ENCODE results near the gene FGD2.
A peak's percentile ranks its signal among the peaks of the same experiment; 100 is the strongest.
"Not testable (repeated sequence)": the region's sequence is repeated elsewhere in the genome, so short reads cannot be mapped to it uniquely, and the experiment has no call there.

FGD2 gene

GRCh38 chr6:37038292-37039198, 33.1 kb downstream of the FGD2 start:
- DNase-seq (ENCODE audit: extremely low read depth in 1 of 2, low read depth in 1 of 2) = no peak

GRCh38 chr6:37039958-37040357, 34.5 kb downstream of the FGD2 start:
- no peak for DNase-seq (ENCODE audit: extremely low read depth in 1 of 2, low read depth in 1 of 2)

DNA sequence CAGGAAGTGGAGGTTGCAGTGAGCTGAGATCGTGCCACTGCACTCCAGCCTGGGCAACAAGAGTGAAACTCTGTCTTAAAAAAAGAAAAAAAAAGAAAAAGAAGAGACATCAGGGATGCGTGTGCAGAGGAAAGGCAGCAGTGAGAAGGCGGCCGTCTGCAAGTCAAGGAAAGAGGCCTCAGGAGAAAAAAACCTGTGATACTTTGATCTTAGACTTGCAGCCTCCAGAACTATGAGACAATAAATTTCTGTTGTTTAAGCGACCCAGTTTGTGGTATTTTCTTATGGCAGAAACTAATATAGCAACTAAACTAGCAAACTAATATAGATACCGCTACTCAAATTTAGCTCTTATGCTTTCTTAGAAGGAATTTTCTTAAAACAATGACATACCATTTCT, 36.1 kb downstream of the FGD2 start:
- no peak for DNase-seq (ENCODE audit: extremely low read depth in 1 of 2, low read depth in 1 of 2)

DNA sequence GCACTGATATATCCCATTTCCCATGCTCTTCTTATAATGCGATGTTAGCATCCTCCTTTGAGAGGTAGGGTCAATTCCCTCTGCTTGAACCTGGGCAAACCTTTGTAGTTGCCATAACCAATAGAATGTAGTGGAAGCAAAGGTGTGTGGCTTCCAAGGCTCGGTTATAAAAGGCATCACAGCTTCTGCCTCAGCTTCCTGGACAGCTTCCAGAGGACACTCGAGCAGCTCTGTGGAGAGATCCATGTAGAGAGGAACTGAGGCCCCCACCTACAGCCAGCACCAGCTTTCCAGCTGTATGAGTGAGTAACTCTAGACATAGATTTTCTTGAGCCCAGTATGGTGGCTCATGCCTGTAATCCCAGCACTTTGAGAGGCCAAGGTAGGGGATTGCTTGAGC, 36.7 kb downstream of the FGD2 start:
- DNase-seq (ENCODE audit: extremely low read depth in 1 of 2, low read depth in 1 of 2) = no peak

DNA sequence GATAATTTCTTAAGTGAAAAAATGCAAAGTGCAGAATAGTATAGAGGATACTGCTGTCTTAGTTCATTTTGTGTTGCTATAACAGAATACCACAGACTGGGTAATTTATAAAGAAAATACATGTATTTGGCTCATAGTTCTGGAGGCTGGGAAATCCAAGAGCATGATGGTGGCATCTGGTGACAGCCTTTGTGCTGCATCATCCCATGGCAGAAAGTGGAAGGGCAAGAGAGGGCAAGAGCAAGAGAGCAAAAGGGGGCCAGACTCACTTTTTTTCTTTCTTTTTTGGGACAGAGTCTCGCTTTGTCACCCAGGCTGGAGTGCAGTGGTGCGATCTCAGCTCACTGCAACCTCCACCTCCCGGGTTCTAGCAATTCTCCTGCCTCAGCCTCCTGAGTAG, 37.6 kb downstream of the FGD2 start:
- not testable (repeated sequence) for DNase-seq (ENCODE audit: extremely low read depth in 1 of 2, low read depth in 1 of 2)

DNA sequence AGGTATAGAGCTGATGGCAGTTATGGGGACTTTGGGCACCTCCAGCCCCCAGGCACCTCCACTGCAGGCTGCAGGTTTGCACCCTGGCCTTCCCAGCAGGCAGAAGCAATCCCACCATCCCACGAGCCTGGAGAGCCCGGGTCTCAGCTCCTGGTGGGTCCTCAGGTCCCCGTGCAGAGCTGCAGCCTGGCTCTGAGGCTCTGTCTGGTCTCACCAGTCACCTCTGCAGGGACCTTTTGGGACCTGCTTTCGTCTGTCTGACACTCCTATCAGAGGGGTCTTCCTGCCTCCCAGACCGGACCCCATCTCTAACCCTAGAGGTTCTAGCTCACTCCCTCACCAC, 41.9 kb downstream of the FGD2 start:
- no peak for DNase-seq (ENCODE audit: extremely low read depth in 1 of 2, low read depth in 1 of 2)

- no peak for DNase-seq (ENCODE audit: extremely low read depth in 1 of 2, low read depth in 1 of 2)
Measured at GRCh38 chr6:37047689-37048402, 42.4 kb downstream of the FGD2 start.

DNA sequence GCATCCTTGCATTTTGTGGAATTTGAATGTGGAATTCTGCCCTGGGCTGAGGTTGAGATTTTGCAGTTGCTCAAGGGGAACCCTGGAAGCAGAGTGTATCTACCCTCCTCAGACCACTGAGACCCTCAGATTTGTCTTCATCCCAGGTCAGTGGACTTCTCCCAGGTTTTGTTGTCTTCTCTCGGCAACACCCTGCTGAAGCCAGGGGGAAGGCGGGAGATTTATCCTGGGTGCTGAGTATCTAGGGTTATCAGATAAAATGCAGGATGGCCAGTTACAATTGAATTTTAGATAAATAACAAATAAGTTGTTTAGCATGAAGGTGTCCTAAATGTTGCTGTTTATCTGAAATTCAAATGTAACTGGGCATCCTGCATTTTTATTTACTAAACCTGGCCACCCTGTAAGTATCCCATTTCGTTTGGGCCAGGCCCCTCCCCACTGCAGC, 43.0 kb downstream of the FGD2 start:
- DNase-seq (ENCODE audit: extremely low read depth in 1 of 2, low read depth in 1 of 2) = no peak

GRCh38 chr6:37048851-37049757, 43.6 kb downstream of the FGD2 start:
- peak; percentile 54 to 57 for DNase-seq (ENCODE audit: extremely low read depth in 1 of 2, low read depth in 1 of 2)

DNA sequence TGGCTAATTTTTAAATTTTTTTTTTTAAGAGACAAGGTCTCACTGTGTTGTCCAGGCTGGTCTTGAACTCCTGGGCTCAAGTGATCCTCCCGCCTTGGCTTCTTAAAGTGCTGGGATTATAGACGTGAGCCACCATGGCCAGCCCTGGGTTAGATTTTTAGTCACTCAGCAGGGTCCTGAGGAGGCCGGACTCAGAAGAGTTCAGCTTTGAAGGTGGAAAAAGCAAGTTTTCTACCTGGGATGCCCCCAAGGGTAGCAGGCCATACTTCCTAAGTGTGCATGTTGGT, 44.2 kb downstream of the FGD2 start:
- no peak for DNase-seq (ENCODE audit: extremely low read depth in 1 of 2, low read depth in 1 of 2)

DNA sequence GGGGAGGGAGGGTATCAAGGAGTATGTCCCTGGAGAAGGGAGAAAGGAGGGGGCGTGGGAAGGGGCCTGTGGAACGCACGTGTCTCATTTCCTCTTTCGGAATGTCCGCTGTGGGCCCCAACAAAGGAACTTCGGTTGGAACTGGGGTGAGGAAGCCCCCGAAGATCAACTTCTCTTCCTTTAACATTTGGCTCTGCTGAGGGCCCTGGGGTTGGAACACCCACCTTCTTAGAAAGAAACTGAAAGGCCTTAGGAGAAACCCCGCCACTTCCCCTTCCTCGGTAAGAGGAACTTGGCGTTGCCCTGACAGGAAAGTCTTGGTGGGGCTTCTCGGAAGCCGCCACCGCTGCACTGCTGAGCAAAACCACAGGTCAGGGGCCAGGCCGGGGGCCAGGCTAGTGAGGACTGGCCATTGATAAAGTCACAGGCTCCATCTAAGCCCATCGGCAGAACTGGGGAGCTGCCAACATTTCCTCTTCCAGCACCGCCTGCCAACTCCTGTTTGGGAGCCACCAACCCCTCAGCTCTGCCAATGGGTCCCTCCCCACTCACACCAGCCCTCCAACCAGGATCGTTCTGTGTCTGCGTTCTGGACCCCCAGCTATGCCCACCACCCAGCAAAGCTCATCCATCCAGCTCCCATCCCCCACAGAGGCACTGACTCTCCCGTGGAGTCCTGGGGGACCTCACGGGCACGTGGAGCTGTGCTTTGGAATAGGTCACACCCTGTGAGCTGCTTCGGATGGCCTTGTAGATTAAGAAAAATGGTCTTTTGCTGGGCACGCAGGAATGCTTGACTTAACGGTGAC, 44.8 kb downstream of the FGD2 start:
- no peak for DNase-seq (ENCODE audit: extremely low read depth in 1 of 2, low read depth in 1 of 2)

- no peak for DNase-seq (ENCODE audit: extremely low read depth in 1 of 2, low read depth in 1 of 2)
Measured at GRCh38 chr6:37050854-37051137, 45.3 kb downstream of the FGD2 start.

GRCh38 chr6:37051138-37052026, 45.9 kb downstream of the FGD2 start:
- DNase-seq (ENCODE audit: extremely low read depth in 1 of 2, low read depth in 1 of 2) = peak; percentile 75 to 82

GRCh38 chr6:37052027-37052628, 46.7 kb downstream of the FGD2 start:
- DNase-seq (ENCODE audit: extremely low read depth in 1 of 2, low read depth in 1 of 2) = no peak

DNA sequence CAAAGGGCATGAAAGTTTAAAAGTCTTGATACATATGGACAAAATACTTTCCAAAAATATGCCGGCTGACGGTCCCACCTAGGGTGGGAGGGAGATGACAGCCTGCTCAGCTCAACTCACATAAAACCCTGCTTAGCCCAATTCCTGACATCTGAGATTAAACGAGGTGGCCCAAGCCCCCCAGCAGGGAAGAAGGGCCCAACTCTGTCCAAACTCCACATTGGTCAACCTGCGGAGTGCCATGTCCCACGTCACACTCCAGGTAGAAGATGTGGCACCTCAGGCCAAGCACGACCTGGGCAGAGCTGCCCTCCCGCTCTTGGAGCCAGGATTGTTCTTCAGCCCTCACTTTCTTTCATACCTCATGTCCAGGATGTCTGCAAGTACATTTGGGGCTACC, 48.2 kb downstream of the FGD2 start:
- DNase-seq (ENCODE audit: extremely low read depth in 1 of 2, low read depth in 1 of 2) = no peak

- DNase-seq (ENCODE audit: extremely low read depth in 1 of 2, low read depth in 1 of 2) = no peak
Measured at GRCh38 chr6:37054171-37054570, 48.7 kb downstream of the FGD2 start.

- DNase-seq (ENCODE audit: extremely low read depth in 1 of 2, low read depth in 1 of 2) = no peak
Measured at GRCh38 chr6:37054580-37054979, 49.1 kb downstream of the FGD2 start.

GRCh38 chr6:37056112-37056403, 50.6 kb downstream of the FGD2 start:
- no peak for DNase-seq (ENCODE audit: extremely low read depth in 1 of 2, low read depth in 1 of 2)

DNA sequence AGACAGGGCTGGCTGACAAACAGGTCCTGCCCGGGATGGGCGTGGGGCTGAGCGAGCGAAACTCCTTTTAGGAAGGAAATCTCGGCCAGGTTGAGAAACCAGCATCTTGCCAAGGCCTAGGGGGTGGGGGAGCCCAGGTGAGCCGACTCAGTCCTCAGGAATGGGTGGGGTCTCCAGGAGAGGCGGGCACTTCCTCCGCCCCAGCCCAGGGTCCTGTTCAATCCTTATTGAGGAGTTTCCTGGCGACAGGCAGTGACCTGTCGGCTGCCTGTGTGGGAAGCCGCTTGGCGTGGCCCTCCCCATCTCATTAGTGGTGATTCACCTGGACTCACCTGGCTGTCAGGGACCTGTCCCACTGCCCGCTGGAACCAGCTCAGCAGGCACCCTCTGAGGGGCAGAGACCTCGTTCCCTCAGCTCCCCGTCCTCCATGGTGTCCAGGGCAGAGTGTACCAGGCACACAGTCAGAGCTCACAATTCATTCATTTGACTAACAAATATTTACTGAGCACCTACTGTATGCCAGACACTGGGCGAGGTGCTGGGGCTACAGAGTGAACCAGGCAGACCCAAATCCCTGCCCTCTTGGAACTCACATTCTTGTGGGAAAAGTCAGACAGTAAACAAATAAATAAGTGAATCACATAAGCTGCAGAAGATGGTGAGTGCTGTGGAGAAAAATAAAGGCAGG, 51.1 kb downstream of the FGD2 start:
- DNase-seq (ENCODE audit: extremely low read depth in 1 of 2, low read depth in 1 of 2) = no peak
